ENCODE measurements around the gene ZNF586.

The ZNF586 gene

GRCh38 chr19:57825511-57825910, 56.0 kb downstream of the ZNF586 start:
- no peak for DNase-seq

GRCh38 chr19:57829316-57829715, 59.8 kb downstream of the ZNF586 start:
- no peak for DNase-seq

GRCh38 chr19:57830071-57830602, 60.7 kb downstream of the ZNF586 start, which contains the start of gene ZNF587B:
Gene ZNF587B, plus strand, starts transcription at chr19:57830299. Its CDS starts 230 bp downstream, at chr19:57830529.
- DNase-seq = peak; percentile 55
